Measurements from ENCODE around the gene PXN.
"Not testable (repeated sequence)": the region's sequence is repeated elsewhere in the genome, so short reads cannot be mapped to it uniquely, and the experiment has no call there.

Gene PXN

GRCh38 chr12:120227233-120228040 lies 38.1 kb downstream of the PXN start:
- DNase-seq (ENCODE audit: low read depth in 2 of 2): no peak

- DNase-seq (ENCODE audit: low read depth in 2 of 2): no peak
Observed at GRCh38 chr12:120225852-120226640, 39.5 kb downstream of the PXN start.

GRCh38 chr12:120225200-120225558 lies 40.4 kb downstream of the PXN start:
- DNase-seq (ENCODE audit: low read depth in 2 of 2): no peak

GRCh38 chr12:120224304-120225199 lies 41.0 kb downstream of the PXN start:
- no peak for DNase-seq (ENCODE audit: low read depth in 2 of 2)

GRCh38 chr12:120223458-120224303 lies 41.8 kb downstream of the PXN start:
- DNase-seq (ENCODE audit: low read depth in 2 of 2): no peak

- DNase-seq (ENCODE audit: low read depth in 2 of 2): no peak
Observed at GRCh38 chr12:120222288-120222832, 43.2 kb downstream of the PXN start.

GRCh38 chr12:120221576-120221900 lies 44.0 kb downstream of the PXN start:
- no peak for DNase-seq (ENCODE audit: low read depth in 2 of 2)

- DNase-seq (ENCODE audit: low read depth in 2 of 2): no peak
Observed at GRCh38 chr12:120220838-120221575, 44.5 kb downstream of the PXN start.

- no peak for DNase-seq (ENCODE audit: low read depth in 2 of 2)
Observed at GRCh38 chr12:120218680-120219606, 46.6 kb downstream of the PXN start.

- DNase-seq (ENCODE audit: low read depth in 2 of 2): no peak
Observed at GRCh38 chr12:120216742-120217605, 48.6 kb downstream of the PXN start.

GRCh38 chr12:120215766-120216735 lies 49.5 kb downstream of the PXN start:
- DNase-seq (ENCODE audit: low read depth in 2 of 2): no peak

- DNase-seq (ENCODE audit: low read depth in 2 of 2): no peak
Observed at GRCh38 chr12:120215357-120215735, 50.2 kb downstream of the PXN start.

- no peak for DNase-seq (ENCODE audit: low read depth in 2 of 2)
Observed at GRCh38 chr12:120214626-120215356, 50.7 kb downstream of the PXN start.

GRCh38 chr12:120213758-120214157 lies 51.8 kb downstream of the PXN start:
- no peak for DNase-seq (ENCODE audit: low read depth in 2 of 2)

GRCh38 chr12:120213182-120213581 lies 52.3 kb downstream of the PXN start:
- not testable (repeated sequence) for DNase-seq (ENCODE audit: low read depth in 2 of 2)

GRCh38 chr12:120212301-120212700 lies 53.2 kb downstream of the PXN start:
- DNase-seq (ENCODE audit: low read depth in 2 of 2): no peak

All from stimulated activated CD8-positive, alpha-beta memory T cell treated with anti-CD3 and anti-CD28 coated beads, Interleukin-2, amount 100 ng/mL, for 1 hour (primary cell).